Measurements from ENCODE around the gene NLRP3.
"Not testable (repeated sequence)": the region's sequence is repeated elsewhere in the genome, so short reads cannot be mapped to it uniquely, and the experiment has no call there.

- not testable (repeated sequence) for TF ChIP-seq EZH2 (IDR thresholded peaks at IDR 0.05; ENCODE audit: borderline replicate concordance, insufficient read depth, low read depth, low read length, poor library complexity, severe bottlenecking); CTCF (IDR thresholded peaks at IDR 0.05)
Observed at GRCh38 chr1:247395075-247395474, 20.9 kb upstream of the NLRP3 start.
